HEK293 (cell line): Measurements from ENCODE around the gene KLF16.

Experiments used
- ATF2 ChIP-seq: fragments of 450-650 bp; formaldehyde crosslinking; IDR thresholded peaks from 2 replicates; pipeline ENCODE4 v1.5.1; 2016; ENCODE audit warnings: missing biosample characterization, missing genetic modification characterization, low read depth
- BCL11A ChIP-seq: fragments of 450-650 bp; formaldehyde crosslinking; IDR thresholded peaks from 2 replicates; pipeline ENCODE4 v1.5.1; 2016; ENCODE audit warnings: low read depth, missing biosample characterization, missing genetic modification characterization
- BCL11B ChIP-seq: fragments of 450-650 bp; formaldehyde crosslinking; IDR thresholded peaks from 2 replicates; pipeline ENCODE4 v1.5.1; 2016; ENCODE audit warnings: low read depth, missing biosample characterization, missing genetic modification characterization
- GLIS1 ChIP-seq: fragments of 450-650 bp; formaldehyde crosslinking; IDR thresholded peaks from 2 replicates; pipeline ENCODE4 v1.5.1; 2016; ENCODE audit warnings: missing biosample characterization, missing genetic modification characterization
- PRDM4 ChIP-seq: fragments of 450-650 bp; formaldehyde crosslinking; IDR thresholded peaks from 2 replicates; pipeline ENCODE4 v1.5.1; 2017; ENCODE audit warnings: missing biosample characterization, missing genetic modification characterization
- SCRT1 ChIP-seq: fragments of 450-650 bp; formaldehyde crosslinking; IDR thresholded peaks from 2 replicates; pipeline ENCODE4 v1.5.1; 2016; ENCODE audit warnings: missing biosample characterization, missing genetic modification characterization, borderline replicate concordance
- ZBTB10 ChIP-seq: fragments of 450-650 bp; formaldehyde crosslinking; IDR thresholded peaks from 2 replicates; pipeline ENCODE4 v1.5.1; 2016; ENCODE audit warnings: missing biosample characterization, missing genetic modification characterization
- ZBTB49 ChIP-seq: fragments of 450-650 bp; formaldehyde crosslinking; IDR thresholded peaks from 2 replicates; pipeline ENCODE4 v1.5.1; 2016; ENCODE audit warnings: missing biosample characterization, missing genetic modification characterization, low read depth
- ZEB2 ChIP-seq: fragments of 450-650 bp; formaldehyde crosslinking; IDR thresholded peaks from 2 replicates; pipeline ENCODE4 v1.5.1; 2016; ENCODE audit warnings: missing biosample characterization, missing genetic modification characterization
- ZFHX2 ChIP-seq: fragments of 450-650 bp; formaldehyde crosslinking; conservative IDR thresholded peaks from 2 replicates; pipeline ENCODE4 v1.5.1; 2016; ENCODE audit warnings: missing biosample characterization, missing genetic modification characterization
- ZFP69B ChIP-seq: fragments of 450-650 bp; formaldehyde crosslinking; IDR thresholded peaks from 2 replicates; pipeline ENCODE4 v1.5.1; 2016; ENCODE audit warnings: missing biosample characterization, missing genetic modification characterization
- ZIC2 ChIP-seq: fragments of 450-650 bp; formaldehyde crosslinking; IDR thresholded peaks from 2 replicates; pipeline ENCODE4 v1.5.1; 2016; ENCODE audit warnings: missing biosample characterization, missing genetic modification characterization
- ZNF138 ChIP-seq: fragments of 450-650 bp; formaldehyde crosslinking; IDR thresholded peaks from 2 replicates; pipeline ENCODE4 v1.5.1; 2016; ENCODE audit warnings: missing biosample characterization, missing genetic modification characterization, borderline replicate concordance
- ZNF146 ChIP-seq: fragments of 450-650 bp; formaldehyde crosslinking; IDR thresholded peaks from 2 replicates; pipeline ENCODE4 v1.5.1; 2016; ENCODE audit warnings: missing biosample characterization, missing genetic modification characterization
- ZNF174 ChIP-seq: fragments of 450-650 bp; formaldehyde crosslinking; IDR thresholded peaks from 2 replicates; pipeline ENCODE4 v1.5.0; 2017; ENCODE audit warnings: missing biosample characterization, mild to moderate bottlenecking, missing genetic modification characterization
- ZNF202 ChIP-seq: fragments of 450-650 bp; formaldehyde crosslinking; IDR thresholded peaks from 2 replicates; pipeline ENCODE4 v1.5.1; 2016; ENCODE audit warnings: missing biosample characterization, missing genetic modification characterization, borderline replicate concordance
- ZNF335 ChIP-seq: fragments of 450-650 bp; formaldehyde crosslinking; conservative IDR thresholded peaks from 2 replicates; pipeline ENCODE4 v1.5.1; 2016; ENCODE audit warnings: missing biosample characterization, missing genetic modification characterization
- ZNF341 ChIP-seq: fragments of 450-650 bp; formaldehyde crosslinking; IDR thresholded peaks from 2 replicates; pipeline ENCODE4; 2016; ENCODE audit warnings: low read depth, missing biosample characterization, missing genetic modification characterization
- ZNF350 ChIP-seq: fragments of 450-650 bp; formaldehyde crosslinking; IDR thresholded peaks from 2 replicates; pipeline ENCODE4 v1.5.0; 2017; ENCODE audit warnings: missing biosample characterization, mild to moderate bottlenecking, missing genetic modification characterization
- ZNF37A ChIP-seq: fragments of 450-650 bp; IDR thresholded peaks from 2 replicates; pipeline ENCODE4 v1.5.1; 2018; ENCODE audit warnings: missing biosample characterization, missing genetic modification characterization
- ZNF398 ChIP-seq: fragments of 450-650 bp; formaldehyde crosslinking; IDR thresholded peaks from 2 replicates; pipeline ENCODE4 v1.5.1; 2017; ENCODE audit warnings: missing biosample characterization, missing genetic modification characterization
- ZNF449 ChIP-seq: fragments of 450-650 bp; formaldehyde crosslinking; IDR thresholded peaks from 2 replicates; pipeline ENCODE4 v1.5.1; 2017; ENCODE audit warnings: missing biosample characterization, mild to moderate bottlenecking, missing genetic modification characterization, moderate library complexity
- ZNF549 ChIP-seq: fragments of 450-650 bp; IDR thresholded peaks from 2 replicates; pipeline ENCODE4 v1.5.1; 2018; ENCODE audit warnings: missing biosample characterization, missing genetic modification characterization, mild to moderate bottlenecking, inconsistent platforms, moderate library complexity
- ZNF560 ChIP-seq: fragments of 450-650 bp; formaldehyde crosslinking; IDR thresholded peaks from 2 replicates; pipeline ENCODE4 v1.5.1; 2017; ENCODE audit warnings: missing biosample characterization, missing genetic modification characterization, borderline replicate concordance
- ZNF660 ChIP-seq: fragments of 450-650 bp; IDR thresholded peaks from 2 replicates; pipeline ENCODE4 v1.5.1; 2018; ENCODE audit warnings: missing biosample characterization, mild to moderate bottlenecking, missing genetic modification characterization
- ZNF843 ChIP-seq: fragments of 450-650 bp; formaldehyde crosslinking; IDR thresholded peaks from 2 replicates; pipeline ENCODE4 v1.5.1; 2016; ENCODE audit warnings: missing biosample characterization, missing genetic modification characterization
- ZSCAN16 ChIP-seq: fragments of 450-650 bp; formaldehyde crosslinking; IDR thresholded peaks from 2 replicates; pipeline ENCODE4 v1.5.1; 2016; ENCODE audit warnings: missing biosample characterization, missing genetic modification characterization

Gene KLF16

GRCh38 chr19:1864480-1865171 is 1.2 kb upstream of the KLF16 start (continued):
- TF ChIP-seq GLIS1 (tag by site-specific recombination): peak; percentile 35; the same call in 1 of the 2 replicates
- TF ChIP-seq BCL11A: peak; percentile 79; the same call in 1 of the 2 replicates
- 0 out of 2 replicates have a peak, but pooled peaks have one; percentile 11 for TF ChIP-seq ZNF660 (tag by site-specific recombination)
- no peak for TF ChIP-seq ZNF174 (tag by site-specific recombination)
- no peak for TF ChIP-seq ZSCAN16 (tag by site-specific recombination)
- TF ChIP-seq ZNF549 (tag by site-specific recombination): no peak
- TF ChIP-seq ZIC2 (tag by site-specific recombination): no peak
- no peak for TF ChIP-seq ATF2
- no peak for TF ChIP-seq ZNF560
- no peak for TF ChIP-seq ZNF350
- peak; percentile 85; the same call in 1 of the 2 replicates for TF ChIP-seq ZBTB10 (tag by site-specific recombination)
- no peak for TF ChIP-seq ZBTB49 (tag by site-specific recombination)
- TF ChIP-seq ZEB2: no peak; the same call in 1 of the 2 replicates
- TF ChIP-seq ZNF146: no peak
- no peak for TF ChIP-seq PRDM4 (tag by site-specific recombination)
- peak; percentile 66 for TF ChIP-seq ZNF398
- TF ChIP-seq ZNF449 (tag by site-specific recombination): no peak
- peak; percentile 84 for TF ChIP-seq ZNF341
- TF ChIP-seq ZNF138 (tag by site-specific recombination): no peak
- TF ChIP-seq SCRT1 (tag by site-specific recombination): no peak
- peak; percentile 67 for TF ChIP-seq ZNF335 (tag by site-specific recombination)
- no peak for TF ChIP-seq ZNF202 (tag by site-specific recombination)
- TF ChIP-seq ZFHX2: peak; percentile 41; the same call in 1 of the 2 replicates
- TF ChIP-seq ZNF37A (tag by site-specific recombination): no peak
- 0 out of 2 replicates have a peak, but pooled peaks have one; percentile 11 for TF ChIP-seq ZFP69B (tag by site-specific recombination)
- peak; percentile 45; the same call in 1 of the 2 replicates for TF ChIP-seq BCL11B (tag by site-specific recombination)
- TF ChIP-seq ZNF843 (tag by site-specific recombination): 0 out of 2 replicates have a peak, but pooled peaks have one; percentile 5
